Mucosa of descending colon (tissue), 3 donors: Measurements from ENCODE around the gene EPN2. TPM values are rescaled to one million over a fixed set of nuclear protein-coding genes. Genes with fewer than 3 reads are reported as not detected.
A peak's percentile ranks its signal among the peaks of the same experiment; 100 is the strongest.

Experiments used
- ATAC-seq: fragments of 200-7000 bp; cut with Tn5 transposase; one replicate; pipeline ENCODE4 v1.9.1; 2020; ENCODE audit warnings: mild to moderate bottlenecking, moderate library complexity
- DNase-seq, 3 donors: peaks; one replicate each; pipeline ENCODE4 v3.0.0-alpha.2; 2020
- H3K36me3 ChIP-seq: fragments of 200-600 bp; one replicate; pipeline ENCODE4 v1.8.0; 2021; ENCODE audit warnings: low read depth, mild to moderate bottlenecking
- H3K4me1 ChIP-seq: fragments of 200-600 bp; one replicate; pipeline ENCODE4 v1.8.0; 2021; ENCODE audit warnings: low read depth, mild to moderate bottlenecking
- H3K4me3 ChIP-seq: fragments of 200-600 bp; one replicate; pipeline ENCODE4 v1.8.0; 2021; ENCODE audit warnings: mild to moderate bottlenecking
- H3K9me3 ChIP-seq: fragments of 200-600 bp; one replicate; pipeline ENCODE4 v1.8.0; 2021; ENCODE audit warnings: mild to moderate bottlenecking
- CTCF ChIP-seq: fragments of 200-600 bp; IDR thresholded peaks from one replicate; pipeline ENCODE4 v1.8.0; 2022; ENCODE audit warnings: antibody characterized with exemption, mild to moderate bottlenecking
- intact Hi-C, 2 donors: fragments of 100-400 bp; cut with DNase I in 1 of 2; cut with micrococcal nuclease in 1 of 2; formaldehyde crosslinking; loops; one replicate each; pipeline versions ENCODE4 v1.11.0 to v1.11.1; 2022; cut with DNase I, micrococcal nuclease
- total RNA-seq, 3 donors: library from RNA; stranded (reverse); fragmentation: NEBNext Ultra II Directional in 2 of 3; extraction: Animal tissue kit (Norgen Biotek cat#: 25700) in 2 of 3; gene quantifications; one replicate each; pipeline versions ENCODE4 v1.2.1 to v1.2.4, GENCODE V29; 2021 to 2023
- donor health status: DM: no; HTN: no; CAD: no; lungs with moderate emphysema.
- donor health status: DM: no; HTN: no; CAD: no.
- donor health status: DM: no; HTN: yes; CAD: no.

EPN2 gene
- total RNA-seq, 3 donors from 2014 or later, result 32.6 to 75.8 (median 45.0) TPM

GRCh38 chr17:19301274-19301951 lies 64.2 kb downstream of the EPN2 start:
- H3K4me1 ChIP-seq, result peaks cover 40% of the 10 kb centered on the region
- peak in 2 of 3 donors; percentile 69 to 73 for DNase-seq
- TF ChIP-seq CTCF, result no peak
- H3K4me3 ChIP-seq, result no peak overlapping the region
- intact Hi-C loops, result no loop called here
- ATAC-seq, result peak; percentile 79
- no peaks in the 10 kb centered on the region for H3K9me3 ChIP-seq
- H3K36me3 ChIP-seq, result no peaks in the 10 kb centered on the region

GRCh38 chr17:19301973-19302372 lies 64.8 kb downstream of the EPN2 start:
- intact Hi-C loops, result no loop called here
- no peak for DNase-seq

GRCh38 chr17:19302791-19303331 lies 65.7 kb downstream of the EPN2 start:
- DNase-seq (no peak), ATAC-seq (no peak)
- no peaks in the 10 kb centered on the region for H3K36me3 ChIP-seq
- H3K4me3 ChIP-seq, result no peak overlapping the region
- peaks cover 44% of the 10 kb centered on the region for H3K4me1 ChIP-seq
- intact Hi-C loops, result no loop called here
- TF ChIP-seq CTCF, result no peak
- H3K9me3 ChIP-seq, result no peaks in the 10 kb centered on the region

More at GRCh38 chr17:19301973-19302372, 64.8 kb downstream of the EPN2 start:
- no peak for TF ChIP-seq CTCF
- Histone ChIP-seq H3K36me3 (no peaks in the 10 kb centered on the region), H3K4me1 (peaks cover 40% of the 10 kb centered on the region), H3K9me3 (no peaks in the 10 kb centered on the region), H3K4me3 (no peak overlapping the region)
- ATAC-seq, result no peak

GRCh38 chr17:19303367-19303776 lies 66.2 kb downstream of the EPN2 start:
- ATAC-seq (no peak), DNase-seq (no peak)
- Histone ChIP-seq H3K4me3 (no peak overlapping the region), H3K36me3 (no peaks in the 10 kb centered on the region), H3K9me3 (no peaks in the 10 kb centered on the region), H3K4me1 (peaks cover 44% of the 10 kb centered on the region)
- intact Hi-C loops, result no loop called here
- TF ChIP-seq CTCF, result no peak

GRCh38 chr17:19304209-19304608 lies 67.0 kb downstream of the EPN2 start:
- Histone ChIP-seq H3K9me3 (no peaks in the 10 kb centered on the region), H3K4me3 (no peak overlapping the region), H3K4me1 (peaks cover 44% of the 10 kb centered on the region), H3K36me3 (no peaks in the 10 kb centered on the region)
- peak; percentile 82 for ATAC-seq
- TF ChIP-seq CTCF, result no peak
- peak; percentile 60 to 75 (median 65) for DNase-seq
- intact Hi-C loops, result no loop called here
